Nephron (organoid): ENCODE results near the gene SLC39A10.
"Not testable (repeated sequence)": the region's sequence is repeated elsewhere in the genome, so short reads cannot be mapped to it uniquely, and the experiment has no call there.

Experiments used
- H3K27ac Mint-ChIP-seq, 3 experiments: 2 replicates each; pipeline ENCODE4 v1.8.0; 2020; ENCODE audit warnings: mixed read lengths in 3 of 3, mild to moderate bottlenecking in 2 of 3, moderate library complexity in 1 of 3
- H3K27me3 Mint-ChIP-seq: 2 replicates; pipeline ENCODE4 v1.8.0; 2021; ENCODE audit warnings: low read depth, mild to moderate bottlenecking, moderate library complexity, mixed read lengths
- H3K36me3 Mint-ChIP-seq: 2 replicates; pipeline ENCODE4 v1.8.0; 2020; ENCODE audit warnings: low read depth, mixed read lengths
- H3K4me1 Mint-ChIP-seq: 2 replicates; pipeline ENCODE4 v1.8.0; 2020; ENCODE audit warnings: mixed read lengths
- H3K4me3 Mint-ChIP-seq, 3 experiments: 2 replicates each; pipeline ENCODE4 v1.8.0; 2020; ENCODE audit warnings: mild to moderate bottlenecking in 3 of 3, mixed read lengths in 3 of 3, moderate library complexity in 2 of 3
- H3K9me3 Mint-ChIP-seq: 2 replicates; pipeline ENCODE4 v1.8.0; 2020; ENCODE audit warnings: mixed read lengths
- TF ChIP-seq, protein P1 (sequence below), 3 experiments: fragments of 200-600 bp; sonication (generic); IDR thresholded peaks; one replicate each; pipeline ENCODE4 v1.5.0; 2021; ENCODE audit warnings: antibody characterized with exemption in 3 of 3; ENCODE audit not compliant: unreplicated experiment in 3 of 3

The SLC39A10 gene

DNA sequence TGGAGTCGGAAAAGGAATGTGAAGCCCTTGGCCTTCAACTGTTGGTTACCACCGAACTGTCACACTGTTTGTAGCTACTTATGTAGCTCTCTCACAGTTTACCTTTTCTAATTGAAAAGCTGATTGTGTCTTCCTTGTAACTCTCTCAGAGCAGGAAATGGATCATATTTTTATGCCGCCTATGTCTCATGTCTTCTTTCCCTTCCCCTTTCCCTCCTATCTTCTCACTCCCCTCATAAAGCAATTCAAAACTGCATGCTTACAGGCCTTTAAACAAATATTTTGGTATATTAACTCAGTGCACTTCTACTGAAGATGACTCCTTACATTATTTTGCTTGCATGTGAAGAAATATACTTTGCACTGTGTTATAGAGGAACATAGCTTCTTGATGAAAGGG, 6.0 kb downstream of the SLC39A10 start:
- Mint-ChIP-seq H3K36me3 (no peaks in the 10 kb centered on the region), H3K27me3 (no peaks in the 10 kb centered on the region), H3K4me1 (peaks cover 34% of the 10 kb centered on the region), H3K9me3 (no peaks in the 10 kb centered on the region), H3K4me3 (peak overlapping the region in 1 of 3 experiments; percentile 16), H3K27ac (peak overlapping the region; percentile 2 to 85 (median 45))
- TF ChIP-seq, protein P1, sequence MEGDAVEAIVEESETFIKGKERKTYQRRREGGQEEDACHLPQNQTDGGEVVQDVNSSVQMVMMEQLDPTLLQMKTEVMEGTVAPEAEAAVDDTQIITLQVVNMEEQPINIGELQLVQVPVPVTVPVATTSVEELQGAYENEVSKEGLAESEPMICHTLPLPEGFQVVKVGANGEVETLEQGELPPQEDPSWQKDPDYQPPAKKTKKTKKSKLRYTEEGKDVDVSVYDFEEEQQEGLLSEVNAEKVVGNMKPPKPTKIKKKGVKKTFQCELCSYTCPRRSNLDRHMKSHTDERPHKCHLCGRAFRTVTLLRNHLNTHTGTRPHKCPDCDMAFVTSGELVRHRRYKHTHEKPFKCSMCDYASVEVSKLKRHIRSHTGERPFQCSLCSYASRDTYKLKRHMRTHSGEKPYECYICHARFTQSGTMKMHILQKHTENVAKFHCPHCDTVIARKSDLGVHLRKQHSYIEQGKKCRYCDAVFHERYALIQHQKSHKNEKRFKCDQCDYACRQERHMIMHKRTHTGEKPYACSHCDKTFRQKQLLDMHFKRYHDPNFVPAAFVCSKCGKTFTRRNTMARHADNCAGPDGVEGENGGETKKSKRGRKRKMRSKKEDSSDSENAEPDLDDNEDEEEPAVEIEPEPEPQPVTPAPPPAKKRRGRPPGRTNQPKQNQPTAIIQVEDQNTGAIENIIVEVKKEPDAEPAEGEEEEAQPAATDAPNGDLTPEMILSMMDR (IDR thresholded peaks at IDR 0.05; ENCODE audit: unreplicated experiment in 3 of 3): no peak

DNA sequence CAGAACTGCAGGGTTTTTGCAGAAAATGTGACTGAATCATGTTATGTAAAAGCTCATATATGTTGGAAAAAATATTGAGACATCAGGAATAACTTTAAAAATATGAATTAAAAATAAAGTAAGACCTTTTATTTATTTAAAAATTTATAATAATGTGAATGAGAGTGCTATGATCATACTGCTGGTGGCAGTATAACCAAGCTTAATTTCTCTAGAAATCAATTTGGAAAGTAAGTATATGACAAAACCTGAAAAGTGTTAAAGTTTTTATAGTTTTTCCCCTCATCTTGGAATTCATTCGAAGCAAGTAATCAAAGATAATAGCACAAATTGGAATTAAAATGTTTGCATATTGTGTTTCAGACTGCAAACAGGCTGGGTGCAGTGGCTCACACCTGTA, 7.5 kb downstream of the SLC39A10 start:
- H3K4me3 Mint-ChIP-seq: no peak overlapping the region
- H3K36me3 Mint-ChIP-seq: no peaks in the 10 kb centered on the region
- TF ChIP-seq, protein P1 (IDR thresholded peaks at IDR 0.05; ENCODE audit: unreplicated experiment in 3 of 3): peak; percentile 21 to 50 (median 32)
- peaks cover 24% of the 10 kb centered on the region for H3K4me1 Mint-ChIP-seq
- no peaks in the 10 kb centered on the region for H3K9me3 Mint-ChIP-seq
- H3K27me3 Mint-ChIP-seq: no peaks in the 10 kb centered on the region
- H3K27ac Mint-ChIP-seq: peak overlapping the region in 1 of 3 experiments; percentile 25

DNA sequence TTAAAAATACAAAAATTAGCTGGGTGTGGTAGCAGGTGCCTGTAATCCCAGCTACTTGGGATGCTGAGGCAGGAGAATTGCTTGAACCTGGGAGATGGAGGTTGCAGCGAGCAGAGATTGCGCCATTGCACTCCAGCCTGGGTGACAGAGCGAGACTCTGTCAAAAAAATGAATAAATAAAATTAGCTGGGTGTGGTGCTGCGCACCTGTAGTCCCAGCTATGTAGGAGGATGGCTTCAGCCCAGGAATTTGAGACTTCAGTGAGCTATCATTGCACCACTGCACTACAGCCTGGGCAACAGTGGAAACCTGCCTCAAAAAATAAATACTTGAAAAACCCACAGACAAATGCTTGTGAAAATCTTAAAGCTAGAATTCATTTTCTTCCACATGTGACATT, 8.1 kb downstream of the SLC39A10 start:
- H3K36me3 Mint-ChIP-seq, H3K27ac Mint-ChIP-seq, H3K27me3 Mint-ChIP-seq, H3K4me3 Mint-ChIP-seq, H3K9me3 Mint-ChIP-seq: not testable (repeated sequence)
- peaks cover 18% of the 10 kb centered on the region for H3K4me1 Mint-ChIP-seq

DNA sequence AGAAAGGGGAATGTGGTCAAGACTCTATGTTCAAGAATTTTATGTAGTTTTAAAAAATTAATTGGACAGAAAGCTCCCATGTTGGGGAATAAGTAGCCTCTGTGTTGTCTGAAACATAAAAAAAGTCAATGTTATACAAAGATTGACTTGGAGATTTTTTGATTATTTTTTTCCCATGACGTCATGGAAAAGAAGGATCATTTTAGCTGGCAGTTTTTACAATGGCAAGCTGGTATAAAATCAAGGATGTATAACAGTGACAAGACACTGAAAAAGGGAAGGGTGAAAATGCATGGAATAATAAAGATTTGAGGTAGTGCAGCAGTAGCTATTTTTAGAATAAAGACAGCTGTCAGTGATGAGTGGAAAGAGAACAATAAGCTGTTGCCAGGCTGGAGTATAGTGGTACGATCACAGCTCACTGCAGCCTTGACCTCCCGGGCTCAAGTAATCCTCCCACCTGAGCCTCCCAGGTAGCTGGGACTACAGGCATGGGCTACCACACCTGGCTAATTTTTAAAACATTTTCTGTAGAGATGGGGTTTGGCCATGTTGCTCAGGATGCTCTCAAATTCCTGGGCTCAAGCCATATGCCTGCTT, 9.2 kb downstream of the SLC39A10 start:
- TF ChIP-seq, protein P1 (IDR thresholded peaks at IDR 0.05; ENCODE audit: unreplicated experiment in 3 of 3): no peak
- no peaks in the 10 kb centered on the region for H3K36me3 Mint-ChIP-seq
- no peaks in the 10 kb centered on the region for H3K9me3 Mint-ChIP-seq
- peak overlapping the region in 2 of 3 experiments; percentile 26 to 33 for H3K27ac Mint-ChIP-seq
- peaks cover 13% of the 10 kb centered on the region for H3K4me1 Mint-ChIP-seq
- H3K4me3 Mint-ChIP-seq: no peak overlapping the region
- H3K27me3 Mint-ChIP-seq: no peaks in the 10 kb centered on the region

DNA sequence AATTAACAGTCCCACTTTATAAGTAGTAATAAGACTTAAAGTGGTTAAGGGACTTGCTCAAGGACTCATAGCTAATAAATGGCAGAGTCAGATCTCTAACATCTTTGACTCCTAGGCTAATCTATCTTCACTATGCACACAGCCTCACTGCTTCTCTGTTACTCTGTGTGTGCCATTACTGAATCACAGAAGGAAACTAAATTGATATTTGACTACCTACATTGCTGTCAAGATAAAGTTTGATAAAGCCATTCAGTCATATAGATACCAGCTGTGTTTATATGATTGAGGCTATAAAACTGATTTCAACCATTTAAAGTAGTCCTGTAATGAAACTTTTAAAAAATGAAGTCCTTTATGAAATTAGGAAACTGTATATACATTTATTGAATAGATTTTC, 10.9 kb downstream of the SLC39A10 start:
- H3K27me3 Mint-ChIP-seq: no peaks in the 10 kb centered on the region
- TF ChIP-seq, protein P1 (IDR thresholded peaks at IDR 0.05; ENCODE audit: unreplicated experiment in 3 of 3): no peak
- no peak overlapping the region for H3K4me3 Mint-ChIP-seq
- no peak overlapping the region for H3K27ac Mint-ChIP-seq
- peaks cover 4% of the 10 kb centered on the region for H3K36me3 Mint-ChIP-seq
- peaks cover 9% of the 10 kb centered on the region for H3K4me1 Mint-ChIP-seq
- no peaks in the 10 kb centered on the region for H3K9me3 Mint-ChIP-seq

DNA sequence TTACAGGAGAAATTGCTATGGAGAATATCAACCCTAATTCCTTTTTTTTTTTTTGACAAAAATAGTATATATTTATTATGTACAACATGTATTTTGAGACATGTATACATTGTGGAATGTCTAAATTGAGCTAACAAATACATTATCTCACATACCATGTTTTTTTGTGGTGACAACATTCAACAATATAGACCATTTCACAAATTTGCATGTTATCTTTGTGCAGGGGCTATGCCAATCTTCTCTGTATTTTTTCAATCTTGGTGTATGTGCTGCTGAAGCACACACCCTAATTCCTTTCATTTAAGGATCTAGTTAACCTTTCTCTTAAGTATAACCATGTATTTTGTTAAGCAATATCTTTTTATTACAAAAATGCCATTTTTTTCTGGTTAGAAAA, 13.2 kb downstream of the SLC39A10 start:
- TF ChIP-seq, protein P1 (IDR thresholded peaks at IDR 0.05; ENCODE audit: unreplicated experiment in 3 of 3): no peak
- Mint-ChIP-seq H3K36me3 (peaks cover 11% of the 10 kb centered on the region), H3K9me3 (peaks cover 2% of the 10 kb centered on the region), H3K27ac (no peak overlapping the region), H3K4me1 (peaks cover 6% of the 10 kb centered on the region), H3K27me3 (no peaks in the 10 kb centered on the region), H3K4me3 (no peak overlapping the region)
